Lower lobe of right lung (tissue), 2 donors: ENCODE measurements around the gene GRIP1. TPM values are rescaled to one million over a fixed set of nuclear protein-coding genes. Genes with fewer than 3 reads are reported as not detected.

Experiments
- ATAC-seq, 2 donors: fragments of 200-7000 bp; cut with Tn5 transposase; one replicate each; pipeline ENCODE4 v1.9.1; 2020 to 2022; ENCODE audit warnings: mild to moderate bottlenecking in 2 of 2, moderate library complexity in 2 of 2
- DNase-seq: peaks from one replicate; pipeline ENCODE4 v3.0.0-alpha.2; 2020
- H3K27ac ChIP-seq: fragments of 200-600 bp; one replicate; pipeline ENCODE4 v1.8.0; 2022
- H3K27me3 ChIP-seq: fragments of 200-600 bp; one replicate; pipeline ENCODE4 v1.8.0; 2022; ENCODE audit warnings: low read depth
- H3K36me3 ChIP-seq: fragments of 200-600 bp; one replicate; pipeline ENCODE4 v1.8.0; 2022; ENCODE audit warnings: mild to moderate bottlenecking
- H3K4me1 ChIP-seq: fragments of 200-600 bp; one replicate; pipeline ENCODE4 v1.8.0; 2022
- H3K4me3 ChIP-seq: fragments of 200-600 bp; one replicate; pipeline ENCODE4 v1.8.0; 2022; ENCODE audit warnings: mild to moderate bottlenecking
- H3K9me3 ChIP-seq: fragments of 200-600 bp; one replicate; pipeline ENCODE4 v1.8.0; 2022
- CTCF ChIP-seq: fragments of 200-600 bp; IDR thresholded peaks from one replicate; pipeline ENCODE4 v1.8.0; 2022; ENCODE audit warnings: antibody characterized with exemption, mild to moderate bottlenecking
- intact Hi-C: fragments of 100-400 bp; cut with DNase I; formaldehyde crosslinking; loops from one replicate; pipeline ENCODE4 v1.11.0; 2022
- total RNA-seq: library from RNA; stranded (reverse); fragmentation: NEBNext Ultra II Directional; extraction: Animal tissue kit (Norgen Biotek cat#: 25700); gene quantifications from one replicate; pipeline ENCODE4 v1.2.1, GENCODE V29; 2021
- donor health status: DM: no; HTN: yes; CAD: no; lungs with severe emphysema.

The GRIP1 gene
- total RNA-seq, 1 donor from 2014 or later: 4.3 TPM

- H3K4me1 ChIP-seq: no peaks in the 10 kb centered on the region
- no peaks in the 10 kb centered on the region for H3K36me3 ChIP-seq
- TF ChIP-seq CTCF: no peak
- H3K4me3 ChIP-seq: no peak overlapping the region
- H3K27ac ChIP-seq: no peak overlapping the region
- ATAC-seq: no peak
- no peak for DNase-seq
- no peaks in the 10 kb centered on the region for H3K9me3 ChIP-seq
- no peaks in the 10 kb centered on the region for H3K27me3 ChIP-seq
- intact Hi-C loops: no loop called here
These were observed 297.9 kb downstream of the GRIP1 start for GRCh38 chr12:66380769-66381535.

GRCh38 chr12:66379616-66380015 is 299.3 kb downstream of the GRIP1 start:
- no peaks in the 10 kb centered on the region for H3K36me3 ChIP-seq
- ATAC-seq (no peak), DNase-seq (no peak)
- H3K4me1 ChIP-seq: no peaks in the 10 kb centered on the region
- intact Hi-C loops: no loop called here
- H3K27me3 ChIP-seq: no peaks in the 10 kb centered on the region
- H3K4me3 ChIP-seq: no peak overlapping the region
- no peak for TF ChIP-seq CTCF
- H3K9me3 ChIP-seq: no peaks in the 10 kb centered on the region
- no peak overlapping the region for H3K27ac ChIP-seq

- Histone ChIP-seq H3K4me3 (no peak overlapping the region), H3K4me1 (no peaks in the 10 kb centered on the region), H3K9me3 (no peaks in the 10 kb centered on the region), H3K36me3 (no peaks in the 10 kb centered on the region), H3K27me3 (no peaks in the 10 kb centered on the region), H3K27ac (no peak overlapping the region)
- no peak for TF ChIP-seq CTCF
- DNase-seq (no peak), ATAC-seq (no peak)
- intact Hi-C loops: no loop called here
These were observed 303.3 kb downstream of the GRIP1 start for GRCh38 chr12:66375560-66375959.

- intact Hi-C loops: no loop called here
- no peak for TF ChIP-seq CTCF
These were observed 306.9 kb downstream of the GRIP1 start for GRCh38 chr12:66371982-66372381.

GRCh38 chr12:66367015-66367667 is 311.7 kb downstream of the GRIP1 start:
- Histone ChIP-seq H3K9me3 (no peaks in the 10 kb centered on the region), H3K4me1 (no peaks in the 10 kb centered on the region), H3K27me3 (no peaks in the 10 kb centered on the region), H3K36me3 (no peaks in the 10 kb centered on the region), H3K27ac (no peak overlapping the region), H3K4me3 (no peak overlapping the region)
- no peak for TF ChIP-seq CTCF
- intact Hi-C loops: no loop called here
- DNase-seq (no peak), ATAC-seq (no peak)

More at GRCh38 chr12:66371982-66372381, 306.9 kb downstream of the GRIP1 start:
- no peaks in the 10 kb centered on the region for H3K36me3 ChIP-seq
- no peaks in the 10 kb centered on the region for H3K9me3 ChIP-seq
- ATAC-seq (no peak), DNase-seq (no peak)
- H3K4me1 ChIP-seq: no peaks in the 10 kb centered on the region
- H3K27ac ChIP-seq: no peak overlapping the region
- H3K4me3 ChIP-seq: no peak overlapping the region
- H3K27me3 ChIP-seq: no peaks in the 10 kb centered on the region
